Prostate gland (tissue), 2 donors: ENCODE data around the gene LHPP.

ENCODE experiments used
- CTCF ChIP-seq, 4 experiments: fragments of 200-600 bp in 2 of 4; fragments of 450-650 bp in 2 of 4; sonication (generic) in 2 of 4; IDR thresholded peaks; 1 replicate in 3 of 4; 2 replicates in 1 of 4; pipeline ENCODE4 v1.5.1; 2016 to 2019; ENCODE audit warnings: antibody characterized with exemption in 4 of 4, mild to moderate bottlenecking in 2 of 4, moderate library complexity in 2 of 4
- POLR2A ChIP-seq: fragments of 450-650 bp; IDR thresholded peaks from one replicate; pipeline ENCODE4 v1.6.1; 2016; ENCODE audit warnings: antibody characterized with exemption, mild to moderate bottlenecking
- POLR2AphosphoS5 ChIP-seq: sonication (generic); formaldehyde crosslinking; IDR thresholded peaks from one replicate; pipeline ENCODE4 v1.6.1; 2017; ENCODE audit warnings: antibody characterized with exemption

GRCh38 chr10:124536496-124537050 lies 75.0 kb downstream of the LHPP start:
- TF ChIP-seq CTCF (IDR thresholded peaks at IDR 0.05): no peak
- TF ChIP-seq POLR2A: no peak
- no peak for TF ChIP-seq POLR2AphosphoS5
